Activated CD4-positive, alpha-beta T cell treated with anti-CD3 and anti-CD28 coated beads, Interleukin-10, Interleukin-2, amounts not matched to agents 100 ng/mL and 50 ng/mL, durations not matched to agents 16 hours and 8 hours (primary cell): ENCODE measurements around the gene PTX4.
"Not testable (repeated sequence)": the region's sequence is repeated elsewhere in the genome, so short reads cannot be mapped to it uniquely, and the experiment has no call there.

Experiments
- DNase-seq: peaks from one replicate; pipeline ENCODE4 v3.0.0-alpha.2; 2020

PTX4 gene

DNA sequence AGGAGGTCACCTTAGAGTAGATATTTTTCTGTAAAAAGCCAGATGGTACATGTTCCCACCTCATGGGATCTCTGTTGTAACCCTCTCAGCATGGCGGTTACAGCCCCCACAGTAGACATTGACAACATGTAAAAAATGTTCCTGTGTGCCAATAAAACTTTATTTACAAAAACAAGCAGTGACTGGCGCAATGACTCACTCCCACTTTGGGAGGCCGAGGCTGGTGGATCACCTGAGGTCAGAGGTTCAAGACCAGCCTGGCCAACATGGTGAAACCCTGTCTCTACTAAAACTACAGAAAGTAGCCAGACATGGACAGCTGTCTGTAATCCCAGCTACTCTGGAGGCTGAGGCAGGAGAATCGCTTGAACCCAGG, 49.1 kb downstream of the PTX4 start:
- DNase-seq: not testable (repeated sequence)

DNA sequence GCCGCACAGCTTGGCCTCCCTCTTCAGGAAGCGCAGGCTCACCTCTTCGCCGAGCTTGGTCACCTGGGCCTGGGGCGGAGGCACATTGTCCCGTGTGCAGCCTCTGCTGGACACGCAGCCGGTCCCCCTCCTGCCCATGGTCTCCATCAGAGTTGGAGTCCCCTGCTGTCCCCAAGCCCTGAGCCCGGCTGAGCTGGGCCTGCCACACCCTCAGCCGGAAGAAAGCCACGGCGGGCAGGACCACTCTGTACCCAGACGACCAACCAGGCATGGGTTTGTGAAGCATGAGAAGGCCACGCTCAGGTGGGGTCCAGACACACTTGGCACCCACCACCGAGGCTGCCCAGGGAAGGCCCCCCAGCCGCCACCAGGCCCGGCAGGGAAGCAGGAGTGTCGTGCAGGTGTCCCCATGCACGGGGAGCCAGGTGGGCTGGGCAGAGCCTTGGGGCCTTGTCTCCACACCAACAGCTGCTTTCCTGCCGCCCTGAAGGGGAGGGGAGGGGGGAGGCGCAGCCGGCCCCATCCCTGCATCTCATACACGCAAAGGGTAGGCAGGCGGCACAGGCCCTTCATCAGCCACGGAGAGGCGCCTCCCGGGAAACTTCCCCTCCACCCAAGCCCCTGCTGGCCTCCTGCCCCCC, 49.6 kb downstream of the PTX4 start:
- no peak for DNase-seq

- DNase-seq: no peak
Observed at GRCh38 chr16:1438229-1439057, 50.3 kb downstream of the PTX4 start.

- DNase-seq: no peak
Observed at GRCh38 chr16:1437606-1438005, 51.1 kb downstream of the PTX4 start.

DNA sequence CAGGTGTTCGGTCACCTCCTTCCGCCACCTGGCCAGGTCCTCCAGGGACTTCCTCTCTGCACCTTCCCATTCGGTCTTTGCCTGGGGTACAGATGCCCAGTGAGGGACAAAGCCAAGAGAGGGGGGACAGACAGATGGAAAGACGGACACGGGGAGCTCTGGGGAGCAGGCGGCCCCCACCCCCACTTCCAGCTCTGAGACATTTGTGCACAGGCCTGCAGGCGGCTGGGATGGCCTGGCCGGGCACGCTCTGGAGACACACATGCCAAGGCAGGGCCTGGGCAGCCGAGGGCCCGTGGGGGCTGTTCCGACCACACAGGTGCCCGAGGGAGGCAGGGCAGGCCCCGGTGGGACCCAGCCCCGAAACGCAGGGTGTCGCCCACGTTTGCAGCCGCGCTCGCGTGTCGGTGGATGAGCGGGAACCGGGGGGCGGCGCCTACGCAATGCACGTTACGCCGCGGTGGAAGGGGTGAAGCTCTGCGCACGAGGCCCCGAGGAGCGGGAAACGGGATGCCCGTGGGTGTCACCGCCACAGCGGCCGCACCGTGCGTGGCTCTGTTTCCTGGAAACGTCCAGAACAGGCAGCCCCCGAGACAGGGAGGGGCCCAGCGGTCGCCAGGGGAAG, 51.9 kb downstream of the PTX4 start:
- no peak for DNase-seq

- DNase-seq: no peak
Observed at GRCh38 chr16:1435921-1436697, 52.6 kb downstream of the PTX4 start.
